OCI-LY3 (cell line): Measurements from ENCODE around the gene ARHGEF38.

Experiments used
- H2AFZ ChIP-seq: fragments of 200-600, 300-600 bp; shearing (Covaris generic); 2 replicates; pipeline ENCODE4 v1.6.0; 2014; ENCODE audit warnings: antibody characterized with exemption, low read depth, low read length
- H3K27ac ChIP-seq: fragments of 200-600, 300-600 bp; sonication (generic); 2 replicates; pipeline ENCODE4 v1.5.1; 2014; ENCODE audit warnings: mild to moderate bottlenecking, low read length, moderate library complexity, mixed read lengths
- H3K27me3 ChIP-seq: fragments of 200-600, 300-600 bp; sonication (generic); 2 replicates; pipeline ENCODE4 v1.6.1; 2014; ENCODE audit warnings: low read depth, low read length, mixed read lengths
- H3K36me3 ChIP-seq: fragments of 200-600, 300-600 bp; sonication (generic); replicated peaks from 2 replicates; pipeline ENCODE3; 2014; ENCODE audit warnings: low read depth, low read length, mixed read lengths
- H3K4me1 ChIP-seq: fragments of 300-600, 200-600 bp; sonication (generic); 2 replicates; pipeline ENCODE4 v1.6.1; 2014; ENCODE audit warnings: low read length, mixed read lengths
- H3K4me2 ChIP-seq: fragments of 200-600, 300-600 bp; sonication (generic); 2 replicates; pipeline ENCODE4 v1.6.1; 2014; ENCODE audit warnings: low read length, mixed read lengths
- H3K4me3 ChIP-seq: fragments of 300-600, 200-600 bp; sonication (generic); 2 replicates; pipeline ENCODE4 v1.5.1; 2014; ENCODE audit warnings: antibody characterized with exemption, mild to moderate bottlenecking, low read length, moderate library complexity
- H3K79me2 ChIP-seq: fragments of 300-600, 200-600 bp; shearing (Covaris generic); 2 replicates; pipeline ENCODE4 v1.6.1; 2014; ENCODE audit warnings: mild to moderate bottlenecking, low read length, mixed read lengths
- H3K9ac ChIP-seq: fragments of 300-600, 200-600 bp; shearing (Covaris generic); 2 replicates; pipeline ENCODE4 v1.6.0; 2014; ENCODE audit warnings: mild to moderate bottlenecking, low read length, moderate library complexity
- H3K9me3 ChIP-seq: fragments of 200-600, 300-600 bp; shearing (Covaris generic); 2 replicates; pipeline ENCODE4 v1.6.1; 2014; ENCODE audit warnings: low read length, mixed read lengths; ENCODE audit not compliant: insufficient read depth
- H4K20me1 ChIP-seq: fragments of 200-600, 300-600 bp; sonication (generic); 2 replicates; pipeline ENCODE4 v1.6.1; 2016; ENCODE audit warnings: low read length, mixed read lengths; ENCODE audit not compliant: insufficient read depth
- EZH2phosphoT487 ChIP-seq: fragments of 200-600 bp; shearing (Covaris generic); IDR thresholded peaks from 2 replicates; pipeline ENCODE4 v1.6.1; 2018; ENCODE audit warnings: antibody characterized with exemption, mixed run types, low read depth
- TF ChIP-seq, protein P1 (sequence below): fragments of 200-600, 300-600 bp; sonication (generic); IDR thresholded peaks from 2 replicates; pipeline ENCODE4 v1.5.1; 2014; ENCODE audit warnings: antibody characterized with exemption, low read length, low read depth

Gene ARHGEF38

DNA sequence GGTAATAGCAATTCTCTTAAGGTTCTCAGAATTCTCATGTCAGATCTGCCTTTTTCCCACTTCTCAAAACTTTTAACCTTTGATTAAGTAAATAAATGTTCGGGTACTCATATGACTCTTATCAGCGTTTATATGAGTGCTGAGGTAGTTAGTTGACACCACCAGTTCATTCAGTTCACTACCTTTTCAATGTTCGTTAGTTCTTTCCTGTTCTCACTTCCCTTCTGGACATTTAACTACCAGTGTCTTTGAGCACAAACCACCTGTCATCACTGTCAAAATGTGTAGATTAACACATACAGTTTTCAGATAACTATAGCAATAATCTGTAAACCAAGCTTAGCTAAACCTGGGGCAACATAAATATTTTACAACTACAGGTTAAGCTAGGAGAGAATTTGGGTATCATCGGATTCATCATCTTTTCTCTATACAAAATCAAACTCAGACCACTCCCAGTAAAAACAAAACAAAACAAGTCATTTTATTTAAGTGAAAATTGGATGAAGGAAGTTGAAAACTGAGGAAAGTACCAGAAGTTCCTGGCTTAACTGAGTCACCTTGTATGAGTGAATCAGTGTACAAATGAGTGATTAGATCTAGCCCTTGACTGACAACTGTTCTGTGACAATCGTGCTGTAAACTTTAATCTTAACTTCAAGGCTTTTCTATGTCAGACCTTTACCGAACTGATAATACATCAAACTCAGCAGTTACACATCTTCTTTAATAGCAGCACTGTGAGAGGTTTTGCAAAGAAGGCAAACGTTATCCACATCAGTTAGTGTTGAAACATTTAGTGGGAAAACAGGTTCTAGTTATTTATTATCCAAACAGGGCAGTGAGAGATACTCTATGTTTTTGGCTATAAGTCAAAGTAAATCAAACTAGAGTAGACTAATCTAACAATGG lies 41.9 kb downstream of the ARHGEF38 start:
- Histone ChIP-seq H3K27ac (peak overlapping the region; percentile 85), H3K9me3 (no peaks in the 10 kb centered on the region), H3K79me2 (no peaks in the 10 kb centered on the region), H4K20me1 (no peaks in the 10 kb centered on the region), H3K4me2 (peak overlapping the region; percentile 87), H3K36me3 (no peaks in the 10 kb centered on the region), H3K9ac (peak overlapping the region; percentile 34), H3K4me3 (peak overlapping the region; percentile 66), H3K4me1 (peaks cover 32% of the 10 kb centered on the region), H2AFZ (peak overlapping the region; percentile 64), H3K27me3 (no peaks in the 10 kb centered on the region)
- TF ChIP-seq EZH2phosphoT487: no peak
- TF ChIP-seq, protein P1, sequence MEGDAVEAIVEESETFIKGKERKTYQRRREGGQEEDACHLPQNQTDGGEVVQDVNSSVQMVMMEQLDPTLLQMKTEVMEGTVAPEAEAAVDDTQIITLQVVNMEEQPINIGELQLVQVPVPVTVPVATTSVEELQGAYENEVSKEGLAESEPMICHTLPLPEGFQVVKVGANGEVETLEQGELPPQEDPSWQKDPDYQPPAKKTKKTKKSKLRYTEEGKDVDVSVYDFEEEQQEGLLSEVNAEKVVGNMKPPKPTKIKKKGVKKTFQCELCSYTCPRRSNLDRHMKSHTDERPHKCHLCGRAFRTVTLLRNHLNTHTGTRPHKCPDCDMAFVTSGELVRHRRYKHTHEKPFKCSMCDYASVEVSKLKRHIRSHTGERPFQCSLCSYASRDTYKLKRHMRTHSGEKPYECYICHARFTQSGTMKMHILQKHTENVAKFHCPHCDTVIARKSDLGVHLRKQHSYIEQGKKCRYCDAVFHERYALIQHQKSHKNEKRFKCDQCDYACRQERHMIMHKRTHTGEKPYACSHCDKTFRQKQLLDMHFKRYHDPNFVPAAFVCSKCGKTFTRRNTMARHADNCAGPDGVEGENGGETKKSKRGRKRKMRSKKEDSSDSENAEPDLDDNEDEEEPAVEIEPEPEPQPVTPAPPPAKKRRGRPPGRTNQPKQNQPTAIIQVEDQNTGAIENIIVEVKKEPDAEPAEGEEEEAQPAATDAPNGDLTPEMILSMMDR: no peak

- Histone ChIP-seq H3K9me3 (no peaks in the 10 kb centered on the region), H2AFZ (no peak overlapping the region), H3K79me2 (no peaks in the 10 kb centered on the region), H4K20me1 (no peaks in the 10 kb centered on the region), H3K4me2 (no peak overlapping the region), H3K4me3 (no peak overlapping the region), H3K4me1 (peaks cover 48% of the 10 kb centered on the region), H3K27me3 (no peaks in the 10 kb centered on the region), H3K9ac (no peak overlapping the region), H3K27ac (no peak overlapping the region), H3K36me3 (no peaks in the 10 kb centered on the region)
- TF ChIP-seq, protein P1: no peak
- TF ChIP-seq EZH2phosphoT487: no peak
Measured at GRCh38 chr4:105596684-105597083, 44.3 kb downstream of the ARHGEF38 start.

GRCh38 chr4:105598052-105598451 lies 45.6 kb downstream of the ARHGEF38 start:
- TF ChIP-seq, protein P1: no peak
- no peak for TF ChIP-seq EZH2phosphoT487
- H3K4me3 ChIP-seq: no peak overlapping the region

DNA sequence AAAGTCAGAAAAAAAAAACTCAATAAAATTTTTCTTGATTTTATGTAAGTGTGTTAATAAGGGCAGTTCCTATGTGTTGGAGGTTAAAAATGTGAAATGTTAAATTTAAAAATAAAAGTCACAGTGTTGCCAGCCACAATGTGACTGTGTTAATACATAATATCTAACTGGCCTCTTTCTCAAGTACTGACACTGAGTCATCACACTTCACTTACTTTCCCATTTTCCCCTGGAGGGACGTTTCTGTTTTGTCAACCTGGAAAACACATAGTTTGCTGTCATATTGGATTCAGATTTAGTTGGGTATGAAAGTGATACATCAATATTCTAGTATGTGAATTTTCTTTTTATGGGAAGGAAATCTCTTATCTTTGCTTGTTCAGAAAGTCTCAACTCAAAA lies 46.4 kb downstream of the ARHGEF38 start:
- no peak for TF ChIP-seq EZH2phosphoT487
- TF ChIP-seq, protein P1: no peak
- Histone ChIP-seq H3K27me3 (no peaks in the 10 kb centered on the region), H3K36me3 (no peaks in the 10 kb centered on the region), H3K9me3 (no peaks in the 10 kb centered on the region), H3K9ac (no peak overlapping the region), H3K79me2 (no peaks in the 10 kb centered on the region), H3K27ac (no peak overlapping the region), H3K4me2 (no peak overlapping the region), H2AFZ (no peak overlapping the region), H3K4me3 (no peak overlapping the region), H4K20me1 (no peaks in the 10 kb centered on the region), H3K4me1 (peaks cover 49% of the 10 kb centered on the region)

More at GRCh38 chr4:105598052-105598451, 45.6 kb downstream of the ARHGEF38 start:
- Histone ChIP-seq H3K27ac (no peak overlapping the region), H3K4me1 (peaks cover 56% of the 10 kb centered on the region), H3K9me3 (no peaks in the 10 kb centered on the region), H4K20me1 (no peaks in the 10 kb centered on the region), H3K79me2 (no peaks in the 10 kb centered on the region), H3K27me3 (no peaks in the 10 kb centered on the region), H2AFZ (no peak overlapping the region), H3K4me2 (no peak overlapping the region), H3K36me3 (no peaks in the 10 kb centered on the region), H3K9ac (no peak overlapping the region)
